T-helper 17 cell (primary cell): ENCODE results near the gene MYOM3. TPM values are rescaled to one million over a fixed set of nuclear protein-coding genes. Genes with fewer than 3 reads are reported as not detected.
"Not testable (repeated sequence)": the region's sequence is repeated elsewhere in the genome, so short reads cannot be mapped to it uniquely, and the experiment has no call there.

Experiments
- ATAC-seq: fragments of 150-1000 bp; cut with Tn5 transposase; 2 replicates; pipeline ENCODE4 v1.10.0; 2021; ENCODE audit warnings: mild to moderate bottlenecking, moderate library complexity
- DNase-seq, 3 donors: peaks; one replicate each; pipeline versions ENCODE4 v3.0.0 to v3.0.0-alpha.2; 2020 to 2021
- H3K9me3 ChIP-seq: one replicate; pipeline ENCODE4 v1.7.0; 2013; ENCODE audit warnings: low read length, mild to moderate bottlenecking; ENCODE audit not compliant: control insufficient read depth, poor library complexity, severe bottlenecking
- H3K27ac Mint-ChIP-seq: one replicate; pipeline ENCODE4 v1.8.0; 2022; ENCODE audit warnings: mild to moderate bottlenecking, moderate library complexity, mixed read lengths
- H3K27me3 Mint-ChIP-seq: one replicate; pipeline ENCODE4 v1.8.0; 2022; ENCODE audit warnings: mixed read lengths
- H3K36me3 Mint-ChIP-seq: one replicate; pipeline ENCODE4 v1.8.0; 2022; ENCODE audit warnings: low read depth, mixed read lengths
- H3K4me1 Mint-ChIP-seq: one replicate; pipeline ENCODE4 v1.8.0; 2022; ENCODE audit warnings: mild to moderate bottlenecking, mixed read lengths
- H3K4me3 Mint-ChIP-seq: one replicate; pipeline ENCODE4 v1.8.0; 2022; ENCODE audit warnings: mild to moderate bottlenecking, moderate library complexity, mixed read lengths
- total RNA-seq, 4 donors: library from RNA in 2 of 4; stranded (reverse) in 2 of 4; gene quantifications; one replicate each; pipeline ENCODE4 v1.2.3 and lab custom pipeline; 2022 to 2026

MYOM3 gene
- total RNA-seq, 2 donors from 2014 or later, result not detected

- peaks cover 37% of the 10 kb centered on the region for H3K27me3 Mint-ChIP-seq
- DNase-seq, result no peak
- ATAC-seq, result no peak
- H3K27ac Mint-ChIP-seq, result no peak overlapping the region
- peaks cover 2% of the 10 kb centered on the region for H3K36me3 Mint-ChIP-seq
- peaks cover 3% of the 10 kb centered on the region for H3K4me1 Mint-ChIP-seq
- no peak overlapping the region for H3K4me3 Mint-ChIP-seq
- no peaks in the 10 kb centered on the region for H3K9me3 ChIP-seq
Measured at GRCh38 chr1:24010650-24011049, 101.3 kb downstream of the MYOM3 start.

- Mint-ChIP-seq H3K4me1 (peaks cover 3% of the 10 kb centered on the region), H3K36me3 (peaks cover 4% of the 10 kb centered on the region), H3K27me3 (peaks cover 32% of the 10 kb centered on the region), H3K27ac (no peak overlapping the region), H3K4me3 (no peak overlapping the region)
- DNase-seq (no peak), ATAC-seq (no peak)
- H3K9me3 ChIP-seq, result no peaks in the 10 kb centered on the region
Measured at GRCh38 chr1:24009406-24009805, 102.5 kb downstream of the MYOM3 start.

- ATAC-seq, H3K4me3 Mint-ChIP-seq, H3K36me3 Mint-ChIP-seq, H3K9me3 ChIP-seq, H3K4me1 Mint-ChIP-seq, DNase-seq, H3K27ac Mint-ChIP-seq: not testable (repeated sequence)
- H3K27me3 Mint-ChIP-seq, result peaks cover 32% of the 10 kb centered on the region
Measured at GRCh38 chr1:24008574-24009184, 103.3 kb downstream of the MYOM3 start.

GRCh38 chr1:24007079-24007478 is 104.9 kb downstream of the MYOM3 start:
- H3K9me3 ChIP-seq, result no peaks in the 10 kb centered on the region
- H3K27ac Mint-ChIP-seq, result no peak overlapping the region
- H3K36me3 Mint-ChIP-seq, result peaks cover 8% of the 10 kb centered on the region
- DNase-seq (no peak), ATAC-seq (no peak)
- peaks cover 41% of the 10 kb centered on the region for H3K27me3 Mint-ChIP-seq
- no peak overlapping the region for H3K4me3 Mint-ChIP-seq
- peaks cover 6% of the 10 kb centered on the region for H3K4me1 Mint-ChIP-seq

Other genes with a start within 250 kb of the MYOM3 start
- gene FUCA1, start 243.8 kb downstream of the MYOM3 start, total RNA-seq, result 1 to 10 TPM; 4.7 to 4.8 TPM
- gene CNR2, start 198.8 kb downstream of the MYOM3 start, total RNA-seq, result under 1 TPM; 0.13 to 0.85 TPM
- gene PNRC2, start 152.3 kb downstream of the MYOM3 start, total RNA-seq, result 100 to 1,000 TPM; 121 to 149 TPM
- gene SRSF10, start 131.8 kb downstream of the MYOM3 start, total RNA-seq, result 100 to 1,000 TPM; 232 to 239 TPM
- gene IL22RA1, start 31.0 kb upstream of the MYOM3 start, total RNA-seq, result not detected
- gene IFNLR1, start 75.2 kb upstream of the MYOM3 start, total RNA-seq, result 1 to 10 TPM in 1 of 2 donors, under 1 TPM in 1; 0.65 to 1.3 TPM
- gene GRHL3, start 207.2 kb upstream of the MYOM3 start, total RNA-seq, result not detected